Left forelimb (tissue), 1 donor: Measurements from ENCODE around the gene NPBWR2.

Experiments
- DNase-seq: peaks from one replicate; pipeline ENCODE4 v3.0.0-alpha.2; 2018; ENCODE audit warnings: low spot score

The NPBWR2 gene

DNA sequence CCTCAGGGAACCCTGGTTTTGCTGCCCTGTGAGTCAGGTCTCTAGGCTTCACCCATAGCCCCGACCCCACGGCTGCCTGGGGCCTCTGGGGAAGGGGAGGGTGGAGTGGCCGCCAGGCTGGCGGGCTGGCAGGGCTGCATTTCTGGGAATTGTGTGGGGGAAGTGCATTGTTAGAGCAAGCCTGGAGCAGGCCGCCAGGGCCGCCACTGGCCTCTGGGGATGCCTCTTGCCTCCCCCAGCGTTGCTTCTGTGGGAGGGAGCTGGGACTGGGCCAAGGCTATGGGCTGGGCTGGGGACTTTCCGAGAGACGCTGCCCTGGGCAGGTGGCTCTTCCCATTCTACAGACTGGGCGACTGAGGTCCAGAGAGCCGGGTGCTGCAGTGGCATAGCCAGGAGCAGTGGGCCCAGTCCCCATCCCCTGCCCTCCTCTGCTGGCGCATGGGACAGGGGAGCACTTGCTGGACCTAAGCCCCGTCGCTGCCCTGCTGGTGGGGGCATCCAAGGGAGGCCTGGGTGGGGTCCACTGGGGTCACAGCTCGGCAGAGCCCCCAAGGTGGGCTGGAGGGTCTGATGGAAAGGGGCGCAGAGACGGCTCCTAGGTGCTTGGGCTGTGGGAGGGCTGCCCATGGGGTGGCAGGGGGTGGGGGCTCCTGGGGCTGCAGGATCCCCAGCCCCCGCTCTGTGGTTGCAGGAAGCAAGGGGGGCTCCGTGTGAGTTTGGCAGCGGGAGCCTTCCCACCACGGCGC lies 51.3 kb downstream of the NPBWR2 start:
- DNase-seq = no peak

DNA sequence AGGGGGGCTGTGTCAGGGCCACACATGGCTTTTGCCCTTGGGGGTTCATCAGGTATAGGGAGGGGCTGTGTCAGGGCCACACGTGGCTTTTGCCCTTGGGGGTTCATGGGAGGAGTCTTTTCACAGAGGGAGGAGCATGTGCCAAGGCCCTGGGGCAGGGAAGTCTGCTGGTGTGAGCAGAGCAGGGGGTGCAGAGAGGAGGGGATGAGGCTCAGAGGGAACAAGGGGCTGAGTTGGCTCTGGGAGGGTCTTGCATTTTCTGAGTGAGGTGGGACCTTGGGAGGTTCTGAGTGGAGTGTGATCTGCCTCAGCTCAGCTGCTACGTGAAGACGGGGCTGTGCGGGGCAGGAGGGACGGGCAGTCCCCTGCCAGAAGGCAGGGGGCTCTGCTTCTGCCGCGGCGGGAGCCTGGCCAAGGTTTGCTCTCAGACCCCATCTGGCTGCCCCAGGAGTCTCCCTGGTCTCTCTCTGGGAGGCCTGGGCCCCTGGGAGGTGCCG lies 51.9 kb downstream of the NPBWR2 start:
- DNase-seq = no peak

DNA sequence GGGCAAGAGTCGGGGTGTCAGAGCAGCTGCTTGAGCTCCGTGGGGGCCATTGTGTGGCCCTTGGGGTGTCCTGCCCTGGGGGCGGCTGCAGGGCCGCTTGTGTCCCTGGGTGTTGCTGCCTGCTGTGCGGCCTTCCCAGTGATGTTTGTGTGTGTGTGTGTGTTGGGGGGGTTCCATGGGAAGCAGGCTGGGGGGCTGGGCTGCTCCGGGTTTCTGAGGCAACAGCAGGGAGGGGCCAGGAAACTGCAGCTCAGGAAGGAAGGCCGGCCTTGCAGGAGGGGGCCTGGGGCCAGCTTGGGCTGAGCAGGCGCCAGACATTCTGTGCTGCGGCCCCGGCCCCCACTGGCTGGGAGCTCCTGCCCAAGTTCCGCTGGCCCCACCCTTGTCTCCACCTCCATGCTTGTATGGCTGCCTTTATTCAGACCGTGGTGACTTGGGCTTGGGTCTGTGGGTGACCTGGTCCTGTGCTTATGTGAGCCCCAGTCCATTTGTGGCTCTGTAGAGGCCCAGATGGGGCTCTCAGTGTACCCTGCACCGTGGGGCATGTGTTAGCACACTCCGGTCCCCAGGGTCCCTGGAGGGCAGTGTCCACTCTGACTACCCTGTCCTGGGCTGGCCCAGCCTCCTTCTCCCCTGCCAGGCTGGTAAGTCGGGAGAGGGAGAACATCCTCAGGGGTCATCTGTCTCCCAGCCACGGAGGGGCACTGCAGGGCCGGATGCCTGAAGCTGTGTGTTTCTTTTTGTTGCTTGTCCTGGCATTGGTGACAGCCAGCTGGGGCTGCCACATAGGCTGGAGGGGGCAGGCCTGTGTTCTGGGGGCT lies 53.3 kb downstream of the NPBWR2 start:
- peak; percentile 78 for DNase-seq
